Measurements from ENCODE around the gene PHLDA1. TPM values are rescaled to one million over a fixed set of nuclear protein-coding genes. Genes with fewer than 3 reads are reported as not detected.

The PHLDA1 gene
- total and polyA plus RNA-seq, 9 of the 15 experiments (the other 6 are each of a cell fraction or from before 2014, with no cell fraction given): 0.15 to 2.9 (median 0.54) TPM

DNA sequence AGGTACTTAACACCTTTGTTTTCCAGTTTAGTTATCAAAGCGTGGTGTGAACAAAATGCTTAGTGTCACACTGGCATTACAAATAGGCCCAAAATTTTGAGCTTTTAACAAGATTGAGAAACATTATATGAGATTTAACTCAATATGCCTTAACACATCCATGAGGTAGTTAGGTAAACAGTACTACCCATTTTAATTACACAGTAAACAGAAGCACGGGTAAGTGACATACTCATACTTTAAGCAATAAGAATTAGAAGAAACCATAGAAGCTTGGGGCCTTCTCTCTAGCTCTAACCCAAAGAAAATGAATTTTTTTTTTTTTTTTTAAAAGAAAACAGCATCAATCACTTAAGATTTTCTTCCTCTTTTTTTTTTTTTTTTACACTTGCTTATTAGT, 15.5 kb upstream of the PHLDA1 start:
- H4K20me1 ChIP-seq (replicated peaks; ENCODE audit: control insufficient read depth, insufficient read depth, low read length): no peaks in the 10 kb centered on the region
- DNase-seq (ENCODE audit: extremely low read depth in 1 of 4, low spot score in 3 of 4) (no peak), ATAC-seq (no peak), FAIRE-seq (no peak)
- H3K9me3 ChIP-seq (replicated peaks; ENCODE audit: control insufficient read depth, insufficient read depth, low read depth, low read length): no peaks in the 10 kb centered on the region
- H3K27ac ChIP-seq (ENCODE audit: extremely low read depth, low read depth, low read length): no peak overlapping the region
- H3K4me3 ChIP-seq: no peak overlapping the region
- no TSS peak for BruUV-seq (replicated peaks)
- H2AFZ ChIP-seq (ENCODE audit: low read depth, low read length): no peak overlapping the region
- H3K27me3 ChIP-seq (ENCODE audit: control insufficient read depth in 2 of 2, insufficient read depth in 2 of 2, low read length in 2 of 2): no peaks in the 10 kb centered on the region
- ChIA-PET CTCF (ENCODE audit: low intra/inter-chr PET ratio) (no interaction called here), POLR2A (no interaction called here)
- no peaks in the 10 kb centered on the region for H3K9me1 ChIP-seq (ENCODE audit: control insufficient read depth, insufficient read depth, low read length)
- in situ Hi-C loops (cut with MboI): loop anchor here (25.0 kb wide), 1 partner anchor 710 kb away; the partner anchor contains the start of genes CAPS2 and GLIPR1L1
- H3K9ac ChIP-seq (ENCODE audit: insufficient read depth in 1 of 2, low read depth in 2 of 2, low read length in 2 of 2): no peak overlapping the region
- H3K4me2 ChIP-seq (ENCODE audit: insufficient read depth, low read length): no peak overlapping the region
- no peaks in the 10 kb centered on the region for H3K4me1 ChIP-seq (replicated peaks in 1 of 2; ENCODE audit: control insufficient read depth in 2 of 2, insufficient read depth in 2 of 2, low read length in 2 of 2)
- peaks cover 75% of the 10 kb centered on the region for H3K36me3 ChIP-seq (ENCODE audit: control insufficient read depth, insufficient read depth, low read length)
- intact Hi-C loops (cut with micrococcal nuclease): no loop called here
- 97% methylated on average over 2 of the region's 2 CpGs for WGBS (ENCODE audit: insufficient coverage, low coverage, missing lambda C conversion rate)
- TF ChIP-seq, protein P1, sequence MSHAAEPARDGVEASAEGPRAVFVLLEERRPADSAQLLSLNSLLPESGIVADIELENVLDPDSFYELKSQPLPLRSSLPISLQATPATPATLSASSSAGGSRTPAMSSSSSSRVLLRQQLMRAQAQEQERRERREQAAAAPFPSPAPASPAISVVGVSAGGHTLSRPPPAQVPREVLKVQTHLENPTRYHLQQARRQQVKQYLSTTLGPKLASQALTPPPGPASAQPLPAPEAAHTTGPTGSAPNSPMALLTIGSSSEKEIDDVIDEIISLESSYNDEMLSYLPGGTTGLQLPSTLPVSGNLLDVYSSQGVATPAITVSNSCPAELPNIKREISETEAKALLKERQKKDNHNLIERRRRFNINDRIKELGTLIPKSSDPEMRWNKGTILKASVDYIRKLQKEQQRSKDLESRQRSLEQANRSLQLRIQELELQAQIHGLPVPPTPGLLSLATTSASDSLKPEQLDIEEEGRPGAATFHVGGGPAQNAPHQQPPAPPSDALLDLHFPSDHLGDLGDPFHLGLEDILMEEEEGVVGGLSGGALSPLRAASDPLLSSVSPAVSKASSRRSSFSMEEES (CRISPR knock-in tag; IDR thresholded peaks at IDR 0.05): no peak
- no peak for TF ChIP-seq ZNF717 (CRISPR knock-in tag; IDR thresholded peaks at IDR 0.05)
- no peaks in the 10 kb centered on the region for H3K79me2 ChIP-seq (ENCODE audit: control insufficient read depth, insufficient read depth, low read length)

DNA sequence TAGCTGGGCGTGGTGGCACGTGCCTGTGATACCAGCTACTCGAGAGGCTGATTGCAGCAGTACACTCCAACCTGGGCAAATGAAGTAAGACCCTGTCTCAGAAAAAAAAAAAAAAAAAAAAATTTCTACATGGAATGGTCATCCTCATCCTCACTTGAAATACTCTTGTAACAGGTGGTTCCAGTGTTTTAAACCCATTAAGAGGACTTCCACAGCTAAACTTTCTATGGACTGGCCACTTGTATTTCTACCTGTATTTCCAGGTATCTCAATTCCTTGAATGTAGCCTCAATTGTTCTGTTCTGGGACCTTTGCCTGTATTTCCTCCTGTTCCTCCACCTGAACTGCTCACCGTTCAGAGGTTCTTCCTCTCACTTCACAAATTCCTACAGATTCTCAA, 11.8 kb upstream of the PHLDA1 start:
- Histone ChIP-seq H3K9me3 (replicated peaks; ENCODE audit: control insufficient read depth, insufficient read depth, low read depth, low read length) (no peaks in the 10 kb centered on the region), H3K4me1 (replicated peaks in 1 of 2; ENCODE audit: control insufficient read depth in 2 of 2, insufficient read depth in 2 of 2, low read length in 2 of 2) (no peaks in the 10 kb centered on the region), H4K20me1 (replicated peaks; ENCODE audit: control insufficient read depth, insufficient read depth, low read length) (no peaks in the 10 kb centered on the region), H3K36me3 (ENCODE audit: control insufficient read depth, insufficient read depth, low read length) (peaks cover 40% of the 10 kb centered on the region; the same call in 2 of the 3 replicates), H3K27ac (ENCODE audit: extremely low read depth, low read depth, low read length) (no peak overlapping the region), H3K9ac (ENCODE audit: insufficient read depth in 1 of 2, low read depth in 2 of 2, low read length in 2 of 2) (no peak overlapping the region), H2AFZ (ENCODE audit: low read depth, low read length) (no peak overlapping the region), H3K4me2 (ENCODE audit: insufficient read depth, low read length) (no peak overlapping the region), H3K27me3 (ENCODE audit: control insufficient read depth in 2 of 2, insufficient read depth in 2 of 2, low read length in 2 of 2) (no peaks in the 10 kb centered on the region), H3K4me3 (no peak overlapping the region), H3K9me1 (ENCODE audit: control insufficient read depth, insufficient read depth, low read length) (no peaks in the 10 kb centered on the region), H3K79me2 (ENCODE audit: control insufficient read depth, insufficient read depth, low read length) (no peaks in the 10 kb centered on the region)
- DNase-seq (ENCODE audit: extremely low read depth in 1 of 4, low spot score in 3 of 4) (no peak), ATAC-seq (no peak), FAIRE-seq (no peak)
- ChIA-PET POLR2A (interaction anchor here (0.7 to 0.9 kb wide), 2 partner anchors 37 to 346 kb away, joined by 3 read pairs; no protein-coding TSS in a partner anchor), CTCF (ENCODE audit: low intra/inter-chr PET ratio) (interaction anchor here (0.6 kb wide), 1 partner anchor 387 kb away, joined by 3 read pairs; no protein-coding TSS in a partner anchor)
- WGBS (ENCODE audit: insufficient coverage, low coverage, missing lambda C conversion rate): 81% methylated on average over 4 of the region's 4 CpGs
- intact Hi-C loops (cut with micrococcal nuclease): loop anchor here (5.0 kb wide), 1 partner anchor 544 kb away; no protein-coding TSS in a partner anchor
- in situ Hi-C loops (cut with MboI): loop anchor here (25.0 kb wide), 1 partner anchor 706 kb away; the partner anchor contains the start of genes CAPS2 and GLIPR1L1
- TF ChIP-seq POLR2A (conservative IDR thresholded peaks at IDR 0.05) (peak; percentile 62; the same call in 1 of the 2 replicates), CHD1 (IDR thresholded peaks at IDR 0.05; ENCODE audit: low read length) (no peak), HNRNPLL (IDR thresholded peaks at IDR 0.05; ENCODE audit: low read depth, low read length, poor library complexity, severe bottlenecking) (no peak), POLR2AphosphoS2 (IDR thresholded peaks at IDR 0.05; ENCODE audit: low read length) (peak; percentile 65; the same call in 1 of the 2 replicates)
- TF ChIP-seq, protein P2, sequence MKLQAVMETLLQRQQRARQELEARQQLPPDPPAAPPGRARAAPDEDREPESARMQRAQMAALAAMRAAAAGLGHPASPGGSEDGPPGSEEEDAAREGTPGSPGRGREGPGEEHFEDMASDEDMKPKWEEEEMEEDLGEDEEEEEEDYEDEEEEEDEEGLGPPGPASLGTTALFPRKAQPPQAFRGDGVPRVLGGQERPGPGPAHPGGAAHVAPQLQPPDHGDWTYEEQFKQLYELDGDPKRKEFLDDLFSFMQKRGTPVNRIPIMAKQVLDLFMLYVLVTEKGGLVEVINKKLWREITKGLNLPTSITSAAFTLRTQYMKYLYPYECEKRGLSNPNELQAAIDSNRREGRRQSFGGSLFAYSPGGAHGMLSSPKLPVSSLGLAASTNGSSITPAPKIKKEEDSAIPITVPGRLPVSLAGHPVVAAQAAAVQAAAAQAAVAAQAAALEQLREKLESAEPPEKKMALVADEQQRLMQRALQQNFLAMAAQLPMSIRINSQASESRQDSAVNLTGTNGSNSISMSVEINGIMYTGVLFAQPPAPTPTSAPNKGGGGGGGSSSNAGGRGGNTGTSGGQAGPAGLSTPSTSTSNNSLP (IDR thresholded peaks at IDR 0.05; ENCODE audit: borderline replicate concordance, low read depth, low read length): no peak
- BruUV-seq (replicated peaks): no TSS peak

Measured in K562 (cell line).